GM18907 (cell line): ENCODE results near the gene LTB4R2.
"Not testable (repeated sequence)": the region's sequence is repeated elsewhere in the genome, so short reads cannot be mapped to it uniquely, and the experiment has no call there.

Source experiments
- ATAC-seq: cut with Tn5 transposase; IDR thresholded peaks from one replicate; pipeline ENCODE4 v1.9.1; 2021; ENCODE audit warnings: mild to moderate bottlenecking, moderate library complexity; ENCODE audit not compliant: unreplicated experiment

Gene LTB4R2

DNA sequence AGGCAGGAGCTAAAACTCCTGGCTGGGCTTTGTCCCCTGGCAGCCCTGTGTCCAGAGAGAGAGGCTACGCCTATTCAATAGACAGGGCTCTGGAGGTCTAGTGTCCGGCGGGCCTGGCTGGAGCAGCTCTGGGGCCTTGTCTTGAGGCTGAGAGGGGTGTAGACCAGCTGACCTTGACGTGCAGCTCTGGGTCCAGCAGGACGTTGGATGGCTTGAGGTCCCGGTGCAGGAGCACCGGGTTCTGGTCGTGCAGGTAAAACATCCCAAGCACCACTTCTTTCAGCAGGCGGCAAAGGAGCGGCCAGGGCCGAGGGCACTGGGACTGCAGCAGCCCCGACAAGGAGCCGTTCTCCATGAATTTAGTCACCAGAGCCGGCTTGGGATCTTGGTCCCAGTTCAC lies 28.9 kb downstream of the LTB4R2 start:
- no peak for ATAC-seq

- peak; percentile 94 for ATAC-seq
Observed at GRCh38 chr14:24339284-24340151, 29.6 kb downstream of the LTB4R2 start, which contains the start of gene RIPK3. Gene RIPK3 (minus strand): TSS chr14:24339991. CDS start chr14:24339826, 165 bp downstream.

- no peak for ATAC-seq
Observed at GRCh38 chr14:24340606-24341005, 30.7 kb downstream of the LTB4R2 start.

GRCh38 chr14:24342889-24343288 lies 32.9 kb downstream of the LTB4R2 start:
- no peak for ATAC-seq

DNA sequence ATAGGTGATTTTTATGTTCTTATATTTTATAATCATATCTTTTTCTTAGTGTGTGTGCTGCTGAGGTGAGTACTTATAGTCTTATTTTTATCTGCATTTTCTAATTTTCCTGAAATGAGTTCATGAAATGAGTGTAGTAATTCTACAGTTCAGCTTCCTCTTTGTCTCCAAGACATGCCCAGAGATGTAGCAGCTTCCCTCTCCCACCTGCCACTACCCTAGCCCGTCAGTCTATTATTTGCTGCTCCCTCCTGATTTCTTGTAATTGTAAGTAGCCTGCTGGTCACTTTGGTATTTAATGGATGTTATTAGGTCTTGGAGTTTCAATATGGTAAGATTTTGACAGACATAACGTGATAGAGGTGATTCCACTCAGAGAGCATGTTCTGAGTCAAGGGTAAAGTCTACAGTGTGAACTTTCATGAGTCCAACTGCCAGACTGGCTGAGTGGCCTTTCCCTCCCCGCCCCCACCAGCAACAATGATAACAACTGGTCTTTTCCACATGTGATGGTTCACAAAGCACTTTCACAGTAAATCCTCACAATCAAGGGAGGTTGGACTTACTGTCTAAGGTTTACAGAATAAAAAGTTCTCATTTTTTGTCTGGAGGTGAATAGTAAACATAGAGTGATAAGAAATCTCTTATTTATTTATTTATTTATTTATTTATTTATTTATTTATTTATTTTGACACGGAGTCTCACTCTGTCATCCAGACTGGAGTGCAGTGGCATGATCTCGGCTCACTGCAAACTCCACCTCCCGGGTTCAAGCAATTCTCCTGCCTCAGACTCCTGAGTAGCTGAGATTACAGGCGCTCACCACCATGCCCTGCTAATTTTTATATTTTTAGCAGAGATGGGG lies 34.1 kb downstream of the LTB4R2 start:
- ATAC-seq: no peak

- no peak for ATAC-seq
Observed at GRCh38 chr14:24347134-24347533, 37.2 kb downstream of the LTB4R2 start.

- ATAC-seq: no peak
Observed at GRCh38 chr14:24348186-24348585, 38.2 kb downstream of the LTB4R2 start.

- no peak for ATAC-seq
Observed at GRCh38 chr14:24349742-24350141, 39.8 kb downstream of the LTB4R2 start.

DNA sequence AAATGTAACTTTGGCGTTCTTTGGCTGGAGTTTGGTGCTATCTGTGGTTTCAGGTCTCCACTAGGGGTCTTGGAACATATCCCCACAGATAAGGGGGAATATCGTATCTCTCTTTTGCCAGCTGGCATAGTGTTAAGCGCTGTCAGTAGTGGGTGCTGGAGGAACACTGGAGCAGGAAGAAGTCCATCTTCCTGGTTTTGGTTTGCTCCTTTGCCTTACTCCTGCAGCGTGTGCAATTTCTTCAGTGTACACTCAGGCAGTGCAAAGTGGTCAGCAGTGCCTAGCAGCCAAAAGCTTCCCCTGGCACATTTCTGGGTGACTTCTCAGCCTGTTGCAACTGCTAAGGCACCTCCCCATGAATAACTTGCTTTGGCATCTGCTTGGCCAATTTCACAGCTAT lies 41.6 kb downstream of the LTB4R2 start:
- no peak for ATAC-seq

GRCh38 chr14:24353559-24354481 lies 43.9 kb downstream of the LTB4R2 start:
- no peak for ATAC-seq

- not testable (repeated sequence) for ATAC-seq
Observed at GRCh38 chr14:24354482-24354825, 44.5 kb downstream of the LTB4R2 start.

DNA sequence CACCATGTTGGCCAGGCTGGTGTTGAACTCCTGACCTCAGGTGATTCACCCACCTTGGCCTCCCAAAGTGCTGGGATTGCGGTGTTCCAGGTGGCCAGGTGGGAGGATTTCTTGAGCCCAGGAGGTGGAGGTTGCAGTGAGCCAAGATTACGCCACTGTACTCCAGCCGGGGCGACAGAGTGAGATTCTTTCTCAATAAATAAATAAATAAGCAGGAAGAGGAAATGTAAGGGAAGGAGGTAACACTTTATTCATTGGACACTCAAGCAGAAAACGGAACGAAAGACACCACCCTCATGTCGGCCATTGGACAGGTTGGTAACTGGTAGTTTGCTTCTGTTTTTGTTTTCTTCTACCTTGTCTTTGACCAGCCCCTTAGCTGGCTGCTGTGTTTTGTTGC lies 45.1 kb downstream of the LTB4R2 start:
- ATAC-seq: no peak

DNA sequence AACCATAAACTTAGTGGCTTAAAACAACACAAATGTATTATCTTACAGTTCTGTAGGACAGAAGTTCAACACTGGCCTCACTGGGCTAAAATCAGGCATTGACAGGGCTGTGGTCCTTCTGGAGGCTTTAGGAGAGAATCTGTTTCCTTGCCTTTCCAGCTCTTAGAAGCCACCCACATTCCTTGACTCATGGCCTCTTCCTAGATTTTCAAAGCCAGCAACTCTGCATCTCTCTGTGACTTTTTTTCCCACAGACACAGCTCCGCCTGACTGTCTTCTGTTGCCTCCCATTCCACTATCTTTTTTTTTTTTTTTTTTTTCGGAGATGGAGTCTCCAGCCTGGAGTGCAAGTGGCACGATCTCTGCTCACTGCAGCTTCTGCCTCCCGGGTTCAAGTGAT lies 46.3 kb downstream of the LTB4R2 start:
- no peak for ATAC-seq

GRCh38 chr14:24360281-24360680 lies 50.3 kb downstream of the LTB4R2 start:
- no peak for ATAC-seq

GRCh38 chr14:24361326-24361725 lies 51.4 kb downstream of the LTB4R2 start:
- no peak for ATAC-seq
